Measurements from ENCODE around the gene RNU6-9.

DNA sequence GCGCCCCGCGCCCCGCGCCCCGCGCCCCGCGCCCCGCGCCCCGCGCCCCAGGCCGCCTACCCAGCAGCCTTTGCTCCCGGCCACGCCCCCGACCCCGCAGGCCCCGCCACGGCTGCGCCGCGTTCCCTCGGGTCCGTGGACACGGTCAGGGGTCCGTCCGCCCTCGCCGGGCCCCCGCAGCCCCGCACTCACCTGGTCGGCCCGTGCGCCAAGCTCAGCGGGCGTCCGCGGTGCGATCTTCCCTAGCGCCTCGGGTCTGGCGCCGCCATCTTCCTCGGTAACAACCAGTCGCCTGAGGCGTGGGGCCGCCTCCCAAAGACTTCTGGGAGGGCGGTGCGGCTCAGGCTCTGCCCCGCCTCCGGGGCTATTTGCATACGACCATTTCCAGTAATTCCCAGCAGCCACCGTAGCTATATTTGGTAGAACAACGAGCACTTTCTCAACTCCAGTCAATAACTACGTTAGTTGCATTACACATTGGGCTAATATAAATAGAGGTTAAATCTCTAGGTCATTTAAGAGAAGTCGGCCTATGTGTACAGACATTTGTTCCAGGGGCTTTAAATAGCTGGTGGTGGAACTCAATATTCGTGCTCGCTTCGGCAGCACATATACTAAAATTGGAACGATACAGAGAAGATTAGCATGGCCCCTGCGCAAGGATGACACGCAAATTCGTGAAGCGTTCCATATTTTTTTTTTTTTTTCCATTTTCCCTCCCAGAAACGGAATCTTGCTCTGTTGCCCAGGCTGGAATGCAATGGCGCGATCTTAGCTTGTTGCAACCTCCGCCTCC, at the start of gene RNU6-9, which contains the start of gene MED16:
- TF ChIP-seq, protein P1, sequence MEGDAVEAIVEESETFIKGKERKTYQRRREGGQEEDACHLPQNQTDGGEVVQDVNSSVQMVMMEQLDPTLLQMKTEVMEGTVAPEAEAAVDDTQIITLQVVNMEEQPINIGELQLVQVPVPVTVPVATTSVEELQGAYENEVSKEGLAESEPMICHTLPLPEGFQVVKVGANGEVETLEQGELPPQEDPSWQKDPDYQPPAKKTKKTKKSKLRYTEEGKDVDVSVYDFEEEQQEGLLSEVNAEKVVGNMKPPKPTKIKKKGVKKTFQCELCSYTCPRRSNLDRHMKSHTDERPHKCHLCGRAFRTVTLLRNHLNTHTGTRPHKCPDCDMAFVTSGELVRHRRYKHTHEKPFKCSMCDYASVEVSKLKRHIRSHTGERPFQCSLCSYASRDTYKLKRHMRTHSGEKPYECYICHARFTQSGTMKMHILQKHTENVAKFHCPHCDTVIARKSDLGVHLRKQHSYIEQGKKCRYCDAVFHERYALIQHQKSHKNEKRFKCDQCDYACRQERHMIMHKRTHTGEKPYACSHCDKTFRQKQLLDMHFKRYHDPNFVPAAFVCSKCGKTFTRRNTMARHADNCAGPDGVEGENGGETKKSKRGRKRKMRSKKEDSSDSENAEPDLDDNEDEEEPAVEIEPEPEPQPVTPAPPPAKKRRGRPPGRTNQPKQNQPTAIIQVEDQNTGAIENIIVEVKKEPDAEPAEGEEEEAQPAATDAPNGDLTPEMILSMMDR (IDR thresholded peaks at IDR 0.05; ENCODE audit: insufficient read depth, low read length, poor library complexity, severe bottlenecking), result no peak
- TF ChIP-seq EZH2phosphoT487 (conservative IDR thresholded peaks at IDR 0.05; ENCODE audit: low read length), result no peak
